HG03432 (cell line): ENCODE measurements around the gene F2RL3.
"Not testable (repeated sequence)": the region's sequence is repeated elsewhere in the genome, so short reads cannot be mapped to it uniquely, and the experiment has no call there.

Experiments used
- ATAC-seq: cut with Tn5 transposase; IDR thresholded peaks from one replicate; pipeline ENCODE4 v1.9.1; 2021; ENCODE audit warnings: mild to moderate bottlenecking, moderate library complexity; ENCODE audit not compliant: unreplicated experiment

The F2RL3 gene

GRCh38 chr19:16919496-16919895 is 30.7 kb downstream of the F2RL3 start:
- no peak for ATAC-seq

- ATAC-seq, result no peak
Observed at GRCh38 chr19:16920816-16921529, 32.2 kb downstream of the F2RL3 start.

- no peak for ATAC-seq
Observed at GRCh38 chr19:16921766-16922591, 33.2 kb downstream of the F2RL3 start.

- ATAC-seq, result no peak
Observed at GRCh38 chr19:16922592-16922934, 33.8 kb downstream of the F2RL3 start.

- no peak for ATAC-seq
Observed at GRCh38 chr19:16922949-16923348, 34.1 kb downstream of the F2RL3 start.

- ATAC-seq, result no peak
Observed at GRCh38 chr19:16927883-16928282, 39.1 kb downstream of the F2RL3 start.

- ATAC-seq, result no peak
Observed at GRCh38 chr19:16928351-16928750, 39.6 kb downstream of the F2RL3 start.

GRCh38 chr19:16928916-16929315 is 40.1 kb downstream of the F2RL3 start:
- no peak for ATAC-seq

- ATAC-seq, result no peak
Observed at GRCh38 chr19:16930753-16931152, 42.0 kb downstream of the F2RL3 start.

GRCh38 chr19:16931306-16931705 is 42.5 kb downstream of the F2RL3 start:
- ATAC-seq, result no peak

- ATAC-seq, result no peak
Observed at GRCh38 chr19:16934489-16934888, 45.7 kb downstream of the F2RL3 start.

GRCh38 chr19:16936901-16937300 is 48.1 kb downstream of the F2RL3 start:
- ATAC-seq, result no peak

GRCh38 chr19:16937796-16938195 is 49.0 kb downstream of the F2RL3 start:
- ATAC-seq, result not testable (repeated sequence)

GRCh38 chr19:16938211-16938610 is 49.4 kb downstream of the F2RL3 start:
- no peak for ATAC-seq

GRCh38 chr19:16940063-16940462 is 51.3 kb downstream of the F2RL3 start:
- not testable (repeated sequence) for ATAC-seq

GRCh38 chr19:16940626-16941025 is 51.8 kb downstream of the F2RL3 start:
- no peak for ATAC-seq
